GM21737 (cell line): ENCODE measurements around the gene ATXN3.
"Not testable (repeated sequence)": the region's sequence is repeated elsewhere in the genome, so short reads cannot be mapped to it uniquely, and the experiment has no call there.

Experiments used
- ATAC-seq: cut with Tn5 transposase; IDR thresholded peaks from one replicate; pipeline ENCODE4 v1.9.1; 2021; ENCODE audit warnings: mild to moderate bottlenecking, moderate library complexity; ENCODE audit not compliant: unreplicated experiment

ATXN3 gene

GRCh38 chr14:92074555-92074954 lies 31.8 kb downstream of the ATXN3 start:
- ATAC-seq = no peak

GRCh38 chr14:92058006-92058917 lies 48.1 kb downstream of the ATXN3 start:
- no peak for ATAC-seq

GRCh38 chr14:92049781-92050180 lies 56.6 kb downstream of the ATXN3 start:
- no peak for ATAC-seq

- ATAC-seq = not testable (repeated sequence)
Measured at GRCh38 chr14:92049221-92049620, 57.2 kb downstream of the ATXN3 start.

GRCh38 chr14:92045904-92046303 lies 60.5 kb downstream of the ATXN3 start:
- not testable (repeated sequence) for ATAC-seq

GRCh38 chr14:92041766-92042165 lies 64.6 kb downstream of the ATXN3 start:
- ATAC-seq = not testable (repeated sequence)

- no peak for ATAC-seq
Measured at GRCh38 chr14:92041203-92041602, 65.2 kb downstream of the ATXN3 start.

GRCh38 chr14:92040431-92041051 lies 65.8 kb downstream of the ATXN3 start:
- no peak for ATAC-seq

GRCh38 chr14:92039719-92040430 lies 66.5 kb downstream of the ATXN3 start, which contains the start of gene TRIP11:
Gene TRIP11, minus strand, starts transcription at chr14:92040059. Its CDS starts 374 bp downstream, at chr14:92039685.
- ATAC-seq = peak; percentile 98

GRCh38 chr14:92039063-92039718 lies 67.2 kb downstream of the ATXN3 start:
- peak; percentile 18 for ATAC-seq

- no peak for ATAC-seq
Measured at GRCh38 chr14:92037989-92038388, 68.4 kb downstream of the ATXN3 start.

GRCh38 chr14:92035890-92036289 lies 70.5 kb downstream of the ATXN3 start:
- no peak for ATAC-seq

- no peak for ATAC-seq
Measured at GRCh38 chr14:92033906-92034687, 72.3 kb downstream of the ATXN3 start.

- ATAC-seq = no peak
Measured at GRCh38 chr14:92033433-92033832, 72.9 kb downstream of the ATXN3 start.

GRCh38 chr14:92026548-92027190 lies 79.7 kb downstream of the ATXN3 start:
- no peak for ATAC-seq

- no peak for ATAC-seq
Measured at GRCh38 chr14:92022036-92022435, 84.3 kb downstream of the ATXN3 start.

GRCh38 chr14:92021523-92021922 lies 84.9 kb downstream of the ATXN3 start:
- ATAC-seq = no peak

- no peak for ATAC-seq
Measured at GRCh38 chr14:92014040-92014439, 92.3 kb downstream of the ATXN3 start.

- no peak for ATAC-seq
Measured at GRCh38 chr14:92012121-92012748, 94.1 kb downstream of the ATXN3 start.
